Stimulated activated CD8-positive, alpha-beta memory T cell treated with anti-CD3 and anti-CD28 coated beads, Interleukin-4, amount 100 ng/mL, for 48 hours (primary cell): ENCODE measurements around the gene COPS4.
A peak's percentile ranks its signal among the peaks of the same experiment; 100 is the strongest.

Source experiments
- DNase-seq: peaks from one replicate; pipeline ENCODE4 v3.0.0-alpha.2; 2020

COPS4 gene

DNA sequence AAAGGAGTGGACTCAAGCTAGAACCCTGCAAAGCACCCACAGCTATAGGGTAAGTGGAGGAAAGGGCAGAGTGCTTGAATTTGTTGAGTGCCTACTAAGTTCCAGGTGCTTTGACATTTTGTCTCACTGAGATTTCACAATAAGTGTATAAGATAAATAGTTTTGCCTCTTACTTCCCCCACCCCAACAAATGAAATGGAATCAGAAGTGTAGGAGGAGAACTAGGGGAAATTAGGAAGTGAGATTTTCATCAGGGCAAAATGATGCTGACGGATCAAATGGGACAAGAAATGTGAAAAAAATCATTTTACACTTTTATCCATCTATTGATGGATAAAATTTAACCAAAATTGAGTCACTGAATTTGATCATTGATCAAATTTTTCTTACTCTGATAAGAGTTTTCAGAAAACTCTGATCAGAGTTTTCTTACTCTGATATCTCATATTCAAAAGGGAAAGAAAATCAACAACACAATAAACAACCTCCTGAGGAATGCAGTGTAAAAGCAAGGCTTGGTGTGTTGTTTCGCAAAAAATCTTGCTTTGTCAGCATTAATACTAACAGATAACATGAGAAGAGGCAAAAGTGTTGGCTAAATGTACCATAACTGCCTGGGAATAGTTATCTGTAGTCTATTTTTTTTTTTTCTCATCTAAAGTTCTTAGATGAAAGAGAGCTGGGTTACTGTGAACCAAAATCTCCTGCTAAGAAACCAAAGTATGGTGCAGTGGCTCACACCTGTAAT is 54.6 kb downstream of the COPS4 start:
- DNase-seq: no peak

DNA sequence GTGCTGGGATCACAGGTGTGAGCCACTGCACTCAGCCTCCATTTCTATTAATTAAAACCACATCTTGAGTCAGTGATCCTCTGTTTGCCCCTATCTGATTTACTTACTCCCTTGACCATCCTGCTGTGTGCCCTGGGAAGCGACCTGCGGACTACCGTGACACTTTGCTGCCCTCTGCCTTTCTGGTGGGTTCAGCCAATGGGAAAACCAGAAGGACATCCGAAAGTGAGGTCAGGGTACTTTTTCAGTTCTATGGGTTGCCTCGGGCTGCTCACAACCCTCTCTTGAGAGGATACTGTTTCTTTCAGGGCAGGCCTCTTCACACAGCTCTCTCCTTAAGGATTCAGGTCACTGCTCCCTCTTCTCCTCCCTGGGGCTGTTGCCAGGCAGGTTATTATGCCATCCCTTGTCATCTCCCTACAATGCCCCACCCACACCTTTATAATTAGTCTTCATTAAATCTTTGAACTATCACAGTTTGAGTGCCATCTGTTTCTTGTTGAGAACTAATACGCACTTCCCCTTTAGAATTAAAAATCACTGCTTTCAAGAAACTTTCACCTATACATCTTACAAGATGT is 58.2 kb downstream of the COPS4 start:
- no peak for DNase-seq

DNA sequence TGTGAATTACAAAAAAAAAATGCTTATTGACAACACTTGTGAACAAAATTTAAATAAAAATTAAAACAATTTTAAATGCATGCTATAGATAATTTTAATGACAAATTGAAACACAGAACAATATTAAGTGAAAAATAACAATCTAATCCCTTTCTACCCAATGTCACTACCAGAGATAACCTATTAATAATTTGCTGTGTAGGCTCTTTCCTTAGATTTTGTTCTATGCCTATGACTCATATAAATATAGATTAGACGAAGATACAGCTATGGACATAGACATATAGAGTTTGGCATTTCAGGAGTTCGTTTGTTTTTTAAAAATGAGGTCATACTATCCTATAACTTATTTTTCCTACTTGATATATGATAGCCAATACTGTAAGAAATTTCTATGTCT is 61.4 kb downstream of the COPS4 start:
- no peak for DNase-seq

GRCh38 chr4:83104991-83105390 is 70.0 kb downstream of the COPS4 start:
- no peak for DNase-seq

DNA sequence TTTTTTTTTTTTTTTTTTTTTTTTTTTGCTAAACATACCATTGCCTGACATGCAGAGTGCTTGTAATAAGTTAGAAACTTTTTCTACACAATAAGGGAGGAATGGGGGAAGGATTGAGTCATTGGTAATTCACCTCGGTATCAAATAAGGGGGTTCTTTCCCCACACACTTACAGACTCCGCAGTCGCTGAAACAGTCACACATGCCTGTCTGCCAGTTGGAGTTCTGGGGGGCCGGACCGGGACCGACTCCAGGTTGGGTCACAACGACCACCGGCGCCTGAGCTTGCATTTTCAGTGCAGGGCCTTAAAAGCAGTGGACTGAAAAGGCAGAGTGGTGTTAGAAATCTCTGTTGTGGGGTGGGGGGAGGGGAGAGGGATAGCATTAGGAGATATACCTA is 72.6 kb downstream of the COPS4 start:
- peak; percentile 50 for DNase-seq

GRCh38 chr4:83108101-83108861 is 73.3 kb downstream of the COPS4 start:
- peak; percentile 49 for DNase-seq

DNA sequence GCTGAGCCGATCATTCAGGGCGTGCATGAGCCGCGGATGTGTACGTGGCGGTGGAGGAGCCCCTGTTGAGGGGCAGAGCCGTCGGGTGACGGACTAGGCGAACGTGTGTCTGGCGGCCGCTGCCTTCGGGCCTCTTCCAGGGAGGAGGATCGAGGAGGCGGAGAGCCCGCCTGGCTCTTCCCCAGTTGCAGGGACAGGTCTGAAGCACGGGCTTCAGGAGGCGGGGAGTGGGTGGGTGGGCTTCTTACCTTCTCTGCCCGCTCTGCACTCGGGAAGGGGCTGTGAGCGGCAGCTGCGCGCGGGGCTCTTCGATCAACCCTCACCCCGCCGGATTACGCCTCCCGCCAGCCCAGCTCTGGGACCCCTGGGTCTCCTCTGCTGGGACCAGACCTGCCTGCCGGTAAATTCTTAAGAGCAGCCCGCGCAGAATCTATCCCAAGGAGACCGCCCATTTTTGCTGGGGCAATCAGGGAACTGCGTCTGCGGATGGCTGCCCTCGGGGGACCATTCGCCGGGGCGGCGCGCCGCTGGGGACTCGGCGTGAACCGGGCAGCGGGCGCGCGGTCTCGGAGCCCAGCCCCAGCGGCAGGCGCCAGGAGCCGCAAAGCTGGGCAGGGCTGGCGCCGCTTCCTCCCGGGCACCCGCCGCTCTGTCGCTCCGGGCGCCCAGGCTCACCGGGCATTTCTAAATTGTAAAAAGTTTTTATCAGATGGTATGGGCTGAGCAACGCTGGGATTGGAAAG is 74.7 kb downstream of the COPS4 start:
- DNase-seq: peak; percentile 64

- DNase-seq: peak; percentile 94
These were observed 75.4 kb downstream of the COPS4 start for GRCh38 chr4:83110223-83110945.

GRCh38 chr4:83110970-83111750 is 76.2 kb downstream of the COPS4 start:
- DNase-seq: no peak

DNA sequence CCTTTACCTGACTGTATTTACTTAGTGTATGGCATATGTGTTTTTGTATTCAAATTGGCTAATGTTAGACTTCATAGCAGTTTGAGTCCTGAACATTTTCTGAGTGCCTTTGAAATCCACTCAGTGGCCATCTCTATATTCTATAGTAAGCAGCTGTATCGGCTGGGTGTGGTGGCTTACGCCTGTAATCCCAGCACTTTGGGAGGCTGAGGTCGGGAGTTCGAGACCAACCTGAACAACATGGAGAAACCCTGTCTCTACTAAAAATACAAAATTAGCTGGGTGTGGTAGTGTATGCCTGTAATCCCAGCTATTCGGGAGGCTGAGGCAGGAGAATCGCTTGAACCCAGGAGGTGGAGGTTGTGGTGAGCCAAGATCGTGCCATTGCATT is 76.8 kb downstream of the COPS4 start:
- peak; percentile 42 for DNase-seq

DNA sequence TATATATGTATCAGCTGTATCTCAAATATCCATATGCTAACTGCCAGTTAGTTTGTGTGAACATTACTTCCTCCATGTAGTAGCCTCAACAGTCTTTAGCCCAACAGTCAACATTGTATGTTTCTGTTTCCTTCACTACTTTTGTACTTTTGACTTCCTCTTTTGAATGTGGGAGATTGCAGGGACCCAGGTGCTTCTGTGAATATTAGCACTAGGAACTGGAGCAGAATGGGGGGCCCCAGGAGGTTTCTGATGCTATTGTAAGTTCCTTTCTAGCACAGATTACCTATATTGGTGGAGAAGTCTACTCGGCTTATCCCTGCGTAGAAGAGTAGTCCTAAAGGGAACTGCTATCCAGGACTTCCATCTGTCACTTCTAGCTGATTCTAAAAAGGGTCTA is 77.2 kb downstream of the COPS4 start:
- DNase-seq: peak; percentile 41

DNA sequence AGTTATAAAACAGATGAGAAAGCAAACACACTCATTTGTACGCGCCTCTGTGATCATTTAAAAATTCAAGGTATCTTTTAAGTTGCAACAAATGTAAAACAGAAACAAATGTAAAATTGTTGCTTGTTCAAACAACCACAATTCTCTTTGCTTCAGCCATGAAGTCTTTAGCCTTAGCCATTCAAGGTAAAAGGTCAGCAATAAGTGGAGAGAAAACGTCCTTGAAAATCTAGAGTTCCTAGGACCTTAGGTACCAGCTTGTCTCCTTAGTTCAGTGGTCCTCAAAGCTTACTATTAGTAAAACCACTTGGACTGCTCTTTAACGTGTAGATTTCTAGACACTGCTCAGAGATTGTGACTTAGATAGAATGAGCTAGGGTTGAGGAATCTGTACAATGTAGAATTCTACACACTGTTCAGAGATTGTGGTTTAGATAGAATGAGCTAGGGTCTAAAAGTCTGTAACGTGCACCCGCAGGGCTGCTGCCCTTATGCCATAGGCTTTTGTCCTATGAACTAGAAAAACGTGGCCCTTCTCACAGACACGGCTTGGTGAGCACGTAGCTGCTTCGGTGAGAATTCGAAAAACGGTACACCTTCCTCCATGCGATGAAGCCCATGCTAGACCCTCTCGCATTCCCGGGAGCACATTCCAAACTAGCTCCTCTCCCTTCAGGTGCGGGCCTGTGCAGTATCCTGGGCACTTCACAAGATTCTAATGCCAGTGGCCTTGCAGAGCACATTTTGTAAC is 77.9 kb downstream of the COPS4 start:
- peak; percentile 49 for DNase-seq

GRCh38 chr4:83113429-83113786 is 78.4 kb downstream of the COPS4 start:
- DNase-seq: peak; percentile 39

- no peak for DNase-seq
These were observed 79.6 kb downstream of the COPS4 start, which contains the start of gene PLAC8 for GRCh38 chr4:83114576-83114975. PLAC8 (minus strand) TSS chr4:83114729; CDS start chr4:83107921, 6,808 bp downstream.

GRCh38 chr4:83115000-83115399 is 80.0 kb downstream of the COPS4 start:
- no peak for DNase-seq

DNA sequence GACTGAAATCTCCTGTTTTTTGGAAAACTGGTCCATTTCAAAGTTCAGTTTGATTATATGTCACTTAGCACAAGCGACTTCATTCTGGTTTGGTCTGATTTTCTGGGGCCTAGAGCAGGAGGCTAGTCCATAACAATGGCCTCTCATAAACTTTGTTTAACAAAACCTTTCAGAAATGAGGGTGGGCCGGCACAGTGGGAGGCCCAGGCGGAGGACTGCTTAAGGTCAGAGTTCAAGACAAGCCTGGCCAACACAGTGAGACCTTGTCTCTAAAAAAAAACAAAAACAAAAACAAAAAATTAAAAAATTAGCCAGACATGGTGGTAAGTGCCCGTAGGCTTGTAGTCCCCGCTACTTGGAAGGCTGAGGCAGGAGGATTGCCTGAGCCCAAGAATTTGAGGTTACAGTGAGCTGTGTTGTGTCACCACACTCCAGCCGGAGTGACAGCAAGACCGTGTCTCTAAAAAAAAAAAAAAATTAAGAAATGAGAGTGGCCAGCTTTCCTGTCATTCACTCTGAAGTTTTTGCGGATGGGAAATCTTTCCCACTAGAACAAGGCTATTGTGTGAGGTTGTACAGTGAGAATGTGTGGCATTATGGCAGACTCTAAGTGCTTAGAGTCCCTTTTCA is 80.8 kb downstream of the COPS4 start:
- no peak for DNase-seq

GRCh38 chr4:83118869-83119268 is 83.9 kb downstream of the COPS4 start:
- no peak for DNase-seq

- no peak for DNase-seq
These were observed 86.3 kb downstream of the COPS4 start for GRCh38 chr4:83121246-83121645.

DNA sequence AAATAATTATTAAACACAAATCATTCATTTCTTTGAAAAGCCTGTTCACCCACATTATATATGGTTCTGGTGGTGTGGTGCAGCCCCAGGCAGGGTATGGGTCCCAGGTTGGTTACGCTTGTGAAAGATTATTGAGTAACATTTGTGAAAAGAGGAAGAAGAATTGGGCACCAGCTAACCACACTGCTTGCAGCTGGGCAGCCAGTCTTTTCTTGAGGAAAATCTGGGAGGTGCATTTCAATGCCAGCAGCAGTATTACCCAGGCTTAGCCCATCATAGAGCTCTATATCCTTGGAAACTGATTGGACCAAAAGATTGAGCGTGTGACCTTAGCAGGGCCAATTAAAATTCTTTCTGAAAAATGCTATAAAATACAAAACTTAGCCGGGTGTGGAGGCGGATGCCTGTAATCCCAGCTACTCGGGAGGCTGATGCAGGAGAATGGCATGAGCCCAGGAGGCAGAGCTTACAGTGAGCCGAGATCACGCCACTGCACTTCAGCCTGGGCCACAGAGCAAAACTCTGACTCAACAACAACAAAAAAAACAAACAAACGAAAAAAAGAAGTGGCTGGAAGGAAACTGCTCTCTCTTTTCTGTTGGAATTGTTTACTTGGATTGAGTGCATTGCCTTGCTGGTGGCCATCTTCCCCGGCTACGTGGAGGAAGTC is 89.3 kb downstream of the COPS4 start:
- no peak for DNase-seq
